ENCODE data around the gene INPP5D.

The INPP5D gene

GRCh38 chr2:233105930-233106329 is 45.8 kb downstream of the INPP5D start:
- in situ Hi-C loops (cut with HindIII; ENCODE audit: low pct_ligation_motif_present, low pct_unique_long_range_greater_than_20kb, low sequenced_read_pairs) = no loop called here
- no peak for DNase-seq

DNA sequence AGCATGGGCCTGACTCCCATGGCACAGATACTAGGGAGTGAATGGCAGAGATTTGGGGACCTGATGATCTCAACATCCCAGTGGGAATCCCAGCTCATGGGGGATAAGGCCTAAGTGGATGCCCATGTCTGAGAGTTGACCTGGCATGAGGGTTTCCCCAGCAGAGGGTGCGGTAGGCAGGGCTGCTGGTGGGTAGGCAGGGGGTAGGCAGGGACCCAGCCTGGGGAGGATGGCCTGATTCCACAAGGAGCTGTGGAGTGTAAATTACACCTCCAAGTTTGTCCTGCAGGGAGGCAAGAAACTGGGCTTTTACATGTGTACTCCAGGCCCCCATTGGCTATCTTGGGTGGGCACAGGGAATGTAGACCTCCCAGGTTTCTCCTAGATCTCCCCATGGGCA is 46.9 kb downstream of the INPP5D start:
- in situ Hi-C loops (cut with HindIII; ENCODE audit: low pct_ligation_motif_present, low pct_unique_long_range_greater_than_20kb, low sequenced_read_pairs) = no loop called here
- DNase-seq = no peak

- DNase-seq = no peak
- in situ Hi-C loops (cut with HindIII; ENCODE audit: low pct_ligation_motif_present, low pct_unique_long_range_greater_than_20kb, low sequenced_read_pairs) = no loop called here
Observed at GRCh38 chr2:233107831-233108300, 47.7 kb downstream of the INPP5D start.

DNA sequence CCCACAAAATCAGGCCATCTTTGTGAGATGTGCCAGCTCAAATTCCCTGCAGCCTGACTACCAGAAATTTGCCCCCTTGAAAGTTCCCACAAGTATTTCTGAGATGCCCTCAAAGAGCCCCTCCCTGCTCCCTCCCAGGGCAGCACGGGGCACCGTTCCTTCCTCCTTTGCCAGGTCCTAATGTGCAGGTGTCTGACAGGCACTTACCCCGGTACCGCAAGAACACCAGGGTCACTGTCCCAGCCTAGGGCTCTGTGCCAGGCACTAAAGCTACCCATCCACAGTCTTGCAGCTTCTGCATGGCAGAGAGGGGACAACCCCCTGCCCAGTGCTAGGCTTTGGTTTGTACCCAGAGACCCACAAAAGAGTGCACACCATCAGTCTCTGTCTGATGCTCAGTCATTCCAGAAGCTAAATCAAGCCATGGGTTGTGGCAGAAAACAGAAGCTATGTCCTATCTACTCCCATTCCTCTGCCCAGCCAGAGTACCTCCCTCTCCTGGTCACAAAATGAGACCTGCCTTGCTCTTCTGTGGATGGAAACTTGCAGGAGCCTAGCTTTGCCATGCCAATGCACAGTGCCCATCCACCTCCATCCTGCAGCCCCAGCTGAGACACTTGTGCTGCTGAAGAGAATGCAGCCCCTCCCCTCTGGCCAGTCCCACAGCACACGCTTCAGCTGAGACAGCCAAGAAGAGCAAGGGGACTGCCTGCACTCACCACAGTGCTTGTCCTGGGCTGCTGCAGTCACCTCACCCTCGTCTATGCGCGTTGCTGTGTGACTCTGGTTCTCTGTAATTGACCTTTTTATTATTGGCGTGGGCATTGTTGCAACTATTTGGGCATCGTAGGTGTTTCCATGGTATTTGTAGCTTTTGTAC is 48.7 kb downstream of the INPP5D start:
- in situ Hi-C loops (cut with HindIII; ENCODE audit: low pct_ligation_motif_present, low pct_unique_long_range_greater_than_20kb, low sequenced_read_pairs) = no loop called here
- no peak for DNase-seq

DNA sequence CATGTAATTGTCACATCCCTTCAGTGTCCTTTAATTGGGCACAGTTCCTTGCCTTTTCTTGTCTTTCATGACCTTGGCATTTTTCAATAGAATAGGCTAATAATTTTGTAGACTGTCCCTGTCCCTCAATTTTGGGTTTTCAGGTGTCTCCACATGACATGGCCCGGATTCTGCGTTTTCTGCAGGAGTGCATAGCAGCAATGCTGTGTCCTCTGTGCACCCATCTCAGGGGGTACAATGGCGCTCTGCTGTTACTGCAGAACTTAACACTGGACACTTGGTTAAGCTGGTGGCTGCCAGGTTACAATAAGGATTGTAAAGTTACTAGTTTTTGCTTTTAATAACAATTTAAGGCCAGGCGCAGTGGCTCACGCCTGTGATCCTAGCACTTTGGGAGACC is 51.3 kb downstream of the INPP5D start:
- no peak for DNase-seq
- in situ Hi-C loops (cut with HindIII; ENCODE audit: low pct_ligation_motif_present, low pct_unique_long_range_greater_than_20kb, low sequenced_read_pairs) = no loop called here

DNA sequence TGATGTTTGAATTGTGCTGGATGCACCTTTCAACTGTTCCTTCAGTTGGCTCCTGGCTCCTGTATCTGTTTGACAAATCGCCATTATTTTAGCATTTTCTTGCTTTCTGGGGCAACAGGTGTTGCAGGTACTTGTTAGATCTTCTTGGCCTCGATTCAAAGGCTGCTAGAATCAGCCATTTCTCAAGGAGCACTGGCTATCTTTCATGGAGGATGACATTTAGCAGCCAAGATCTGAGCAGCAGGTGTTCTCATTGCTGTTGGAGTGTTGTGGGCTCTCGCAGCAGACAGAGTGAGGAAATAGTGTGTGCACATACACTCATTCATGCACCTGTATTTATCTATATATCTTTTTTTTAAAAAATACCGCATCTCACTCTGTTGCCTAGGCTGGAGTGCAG is 52.2 kb downstream of the INPP5D start:
- DNase-seq = no peak
- in situ Hi-C loops (cut with HindIII; ENCODE audit: low pct_ligation_motif_present, low pct_unique_long_range_greater_than_20kb, low sequenced_read_pairs) = no loop called here

- in situ Hi-C loops (cut with HindIII; ENCODE audit: low pct_ligation_motif_present, low pct_unique_long_range_greater_than_20kb, low sequenced_read_pairs) = no loop called here
- DNase-seq = no peak
Observed at GRCh38 chr2:233112776-233113452, 52.8 kb downstream of the INPP5D start.

- DNase-seq = no peak
- in situ Hi-C loops (cut with HindIII; ENCODE audit: low pct_ligation_motif_present, low pct_unique_long_range_greater_than_20kb, low sequenced_read_pairs) = no loop called here
Observed at GRCh38 chr2:233114421-233114861, 54.3 kb downstream of the INPP5D start.

DNA sequence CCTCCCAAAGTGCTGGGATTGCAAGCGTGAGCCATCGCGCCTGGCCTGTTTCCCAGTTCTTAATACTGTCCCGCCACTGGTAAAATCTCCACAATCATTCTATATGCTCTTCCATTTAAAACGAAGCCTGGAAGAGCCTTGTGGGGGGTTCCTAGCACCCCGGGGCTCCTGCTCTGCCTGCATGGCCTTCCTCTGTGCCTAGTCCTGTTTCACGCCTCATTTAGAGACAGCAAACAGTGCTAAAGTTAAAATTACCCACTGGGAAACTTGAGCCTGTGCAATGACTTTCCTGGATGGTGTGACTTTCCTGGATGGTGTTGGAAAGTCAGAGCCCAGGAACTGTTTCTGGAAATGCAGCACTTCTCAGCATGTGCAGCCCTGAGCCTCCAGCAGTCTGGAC is 55.0 kb downstream of the INPP5D start:
- in situ Hi-C loops (cut with HindIII; ENCODE audit: low pct_ligation_motif_present, low pct_unique_long_range_greater_than_20kb, low sequenced_read_pairs) = no loop called here
- DNase-seq = no peak

GRCh38 chr2:233115741-233116140 is 55.6 kb downstream of the INPP5D start:
- in situ Hi-C loops (cut with HindIII; ENCODE audit: low pct_ligation_motif_present, low pct_unique_long_range_greater_than_20kb, low sequenced_read_pairs) = no loop called here

GRCh38 chr2:233116946-233117345 is 56.8 kb downstream of the INPP5D start:
- DNase-seq = no peak
- in situ Hi-C loops (cut with HindIII; ENCODE audit: low pct_ligation_motif_present, low pct_unique_long_range_greater_than_20kb, low sequenced_read_pairs) = no loop called here

More at GRCh38 chr2:233115741-233116140, 55.6 kb downstream of the INPP5D start:
- no peak for DNase-seq

GRCh38 chr2:233117351-233117750 is 57.2 kb downstream of the INPP5D start:
- no peak for DNase-seq
- in situ Hi-C loops (cut with HindIII; ENCODE audit: low pct_ligation_motif_present, low pct_unique_long_range_greater_than_20kb, low sequenced_read_pairs) = no loop called here

DNA sequence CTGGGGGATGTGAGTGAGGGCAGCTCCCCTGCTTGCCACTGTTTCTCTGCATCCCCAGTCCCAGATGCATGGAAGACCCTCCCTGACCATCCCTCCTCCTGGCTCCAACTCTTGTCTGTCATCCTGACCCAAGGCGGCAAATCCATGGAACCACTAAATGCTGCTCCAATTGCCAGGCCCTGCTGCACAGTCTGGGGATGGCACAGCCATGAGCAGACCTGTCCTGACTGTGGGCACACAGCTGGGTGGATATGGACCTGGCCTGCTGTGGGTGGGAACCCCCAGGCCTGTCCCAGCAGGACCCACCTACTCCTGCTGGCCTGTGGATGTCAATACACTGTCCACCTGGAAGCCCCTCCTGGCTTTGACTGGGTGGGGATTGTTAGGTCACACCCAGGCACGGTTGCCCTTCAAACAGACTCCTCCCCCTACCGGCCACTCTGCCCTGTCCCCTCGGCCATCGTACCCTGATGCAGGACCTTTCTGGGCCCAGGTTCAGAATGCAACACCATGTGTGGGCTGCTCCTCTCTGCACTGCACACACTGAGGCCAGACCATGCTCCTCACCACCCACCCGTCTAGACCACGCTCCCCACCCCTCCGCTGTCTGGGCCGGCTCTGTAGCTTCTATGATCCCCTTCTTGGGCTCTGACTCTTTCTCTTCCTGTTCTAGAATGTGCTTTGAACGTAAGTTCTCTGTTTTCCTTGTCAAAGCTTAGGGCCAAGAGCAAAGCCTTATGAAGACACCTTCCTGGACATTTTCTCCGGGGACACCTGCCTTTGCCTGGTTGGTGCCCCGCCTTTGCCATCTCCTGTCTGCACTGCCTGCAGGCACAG is 57.9 kb downstream of the INPP5D start:
- DNase-seq = no peak
- in situ Hi-C loops (cut with HindIII; ENCODE audit: low pct_ligation_motif_present, low pct_unique_long_range_greater_than_20kb, low sequenced_read_pairs) = no loop called here

GRCh38 chr2:233118648-233119000 is 58.5 kb downstream of the INPP5D start:
- DNase-seq = no peak
- in situ Hi-C loops (cut with HindIII; ENCODE audit: low pct_ligation_motif_present, low pct_unique_long_range_greater_than_20kb, low sequenced_read_pairs) = no loop called here

- DNase-seq = no peak
- in situ Hi-C loops (cut with HindIII; ENCODE audit: low pct_ligation_motif_present, low pct_unique_long_range_greater_than_20kb, low sequenced_read_pairs) = no loop called here
Observed at GRCh38 chr2:233119123-233119522, 59.0 kb downstream of the INPP5D start.

GRCh38 chr2:233119806-233120205 is 59.7 kb downstream of the INPP5D start:
- in situ Hi-C loops (cut with HindIII; ENCODE audit: low pct_ligation_motif_present, low pct_unique_long_range_greater_than_20kb, low sequenced_read_pairs) = no loop called here
- DNase-seq = no peak

DNA sequence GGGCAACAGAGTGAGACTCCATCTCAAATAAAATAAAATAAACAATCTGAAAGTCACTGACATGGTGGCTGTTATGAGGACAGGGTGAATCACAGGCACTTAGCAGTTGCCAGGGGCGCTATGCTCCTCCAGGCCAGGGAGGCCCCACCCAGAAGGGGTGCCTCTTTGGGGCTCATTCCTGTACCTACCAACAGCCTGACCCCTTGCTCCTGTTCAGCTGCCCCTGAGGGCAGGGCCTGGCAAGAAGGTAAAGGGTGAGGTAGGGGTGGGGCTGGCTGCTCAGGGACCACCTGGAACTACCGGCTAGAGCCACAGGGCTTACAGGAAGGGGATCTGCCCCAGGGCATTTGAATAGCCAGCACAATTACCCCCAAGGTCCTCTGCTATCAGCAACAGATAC is 60.3 kb downstream of the INPP5D start:
- no peak for DNase-seq
- in situ Hi-C loops (cut with HindIII; ENCODE audit: low pct_ligation_motif_present, low pct_unique_long_range_greater_than_20kb, low sequenced_read_pairs) = no loop called here

GRCh38 chr2:233121856-233122255 is 61.7 kb downstream of the INPP5D start:
- no peak for DNase-seq

GRCh38 chr2:233122541-233122940 is 62.4 kb downstream of the INPP5D start:
- in situ Hi-C loops (cut with HindIII; ENCODE audit: low pct_ligation_motif_present, low pct_unique_long_range_greater_than_20kb, low sequenced_read_pairs) = no loop called here
- no peak for DNase-seq

More at GRCh38 chr2:233121856-233122255, 61.7 kb downstream of the INPP5D start:
- in situ Hi-C loops (cut with HindIII; ENCODE audit: low pct_ligation_motif_present, low pct_unique_long_range_greater_than_20kb, low sequenced_read_pairs) = no loop called here
